ENCODE measurements around the gene TTC14. TPM values are rescaled to one million over a fixed set of nuclear protein-coding genes. Genes with fewer than 3 reads are reported as not detected.

TTC14 gene
- polyA plus RNA-seq, 1 donor from 2014 or later = 163 TPM

- no peak for TF ChIP-seq POLR2AphosphoS5 (IDR thresholded peaks at IDR 0.05)
- no peak for TF ChIP-seq REST (IDR thresholded peaks at IDR 0.05; ENCODE audit: borderline replicate concordance)
- TF ChIP-seq SMC3 (conservative IDR thresholded peaks at IDR 0.05; ENCODE audit: poor library complexity) = no peak
- no peak for TF ChIP-seq EZH2 (IDR thresholded peaks at IDR 0.05; ENCODE audit: borderline replicate concordance, insufficient read depth, low read length, poor library complexity, severe bottlenecking)
- TF ChIP-seq RAD21 (conservative IDR thresholded peaks at IDR 0.05) = no peak
- no peak for TF ChIP-seq MXI1 (conservative IDR thresholded peaks at IDR 0.05; ENCODE audit: poor library complexity, severe bottlenecking)
- no peak for TF ChIP-seq TAF1 (IDR thresholded peaks at IDR 0.05; ENCODE audit: low read depth)
- TF ChIP-seq CTCF (IDR thresholded peaks at IDR 0.05; ENCODE audit: poor library complexity, severe bottlenecking) = no peak
- TF ChIP-seq EP300 (conservative IDR thresholded peaks at IDR 0.05; ENCODE audit: poor library complexity, severe bottlenecking) = no peak
- Histone ChIP-seq H3K27me3 (ENCODE audit: insufficient read depth, low read depth, low read length) (no peaks in the 10 kb centered on the region), H3K9me3 (ENCODE audit: low read length) (no peaks in the 10 kb centered on the region), H3F3A (ENCODE audit: insufficient read depth, low read length, poor library complexity, severe bottlenecking) (no peaks in the 10 kb centered on the region), H2AFZ (ENCODE audit: low read depth, low read length) (no peak overlapping the region), H3K4me3 (ENCODE audit: low read length) (no peak overlapping the region), H3K4me2 (ENCODE audit: low read length) (no peak overlapping the region), H3K9ac (ENCODE audit: low read length) (no peak overlapping the region), H3K9me2 (ENCODE audit: insufficient read depth, low read length) (no peaks in the 10 kb centered on the region), H3K27ac (ENCODE audit: low read length) (no peak overlapping the region), H3K36me3 (ENCODE audit: insufficient read depth, low read length) (no peaks in the 10 kb centered on the region), H3K79me2 (replicated peaks; ENCODE audit: insufficient read depth, low read length) (no peaks in the 10 kb centered on the region), H4K20me1 (ENCODE audit: insufficient read depth) (no peaks in the 10 kb centered on the region)
Measured at GRCh38 chr3:180657094-180657493, 55.1 kb downstream of the TTC14 start.

Small RNA genes within 50 kb of the gene (small RNA-seq; reads per million reads assigned to genes)
- gene AC068298.1 (0 reads per million in 3 experiments), gene RNU6-486P (0 to 0.08 (median 0.03) reads per million in 3 experiments)

Other genes starting within 250 kb of the TTC14 start
- 0.36 and 0.66 TPM in 2 replicates for gene CCDC39, start 77.3 kb downstream of the TTC14 start, polyA plus RNA-seq